Measurements from ENCODE around the gene B3GNT5.

Gene B3GNT5

GRCh38 chr3:183230826-183231225, 22.2 kb upstream of the B3GNT5 start:
- no peak for DNase-seq

GRCh38 chr3:183233966-183234365, 19.1 kb upstream of the B3GNT5 start:
- DNase-seq: no peak

GRCh38 chr3:183239046-183239445, 14.0 kb upstream of the B3GNT5 start:
- DNase-seq: no peak

- DNase-seq: no peak
These were observed 10.6 kb upstream of the B3GNT5 start for GRCh38 chr3:183242431-183242830.

- no peak for DNase-seq
These were observed 8.8 kb upstream of the B3GNT5 start for GRCh38 chr3:183244219-183244618.

GRCh38 chr3:183244981-183245476, 8.0 kb upstream of the B3GNT5 start:
- DNase-seq: no peak

- no peak for DNase-seq
These were observed 6.0 kb upstream of the B3GNT5 start for GRCh38 chr3:183247011-183247589.

- DNase-seq: no peak
These were observed 3.9 kb upstream of the B3GNT5 start for GRCh38 chr3:183249006-183249718.

- DNase-seq: no peak
These were observed 803 bp upstream of the B3GNT5 start for GRCh38 chr3:183252118-183252782.

- no peak for DNase-seq
These were observed 754 bp downstream of the B3GNT5 start for GRCh38 chr3:183253528-183254486.

GRCh38 chr3:183254487-183255347, 1.7 kb downstream of the B3GNT5 start:
- no peak for DNase-seq

GRCh38 chr3:183255348-183255730, 2.3 kb downstream of the B3GNT5 start:
- DNase-seq: no peak

GRCh38 chr3:183259087-183259486, 6.0 kb downstream of the B3GNT5 start:
- no peak for DNase-seq

- no peak for DNase-seq
These were observed 6.6 kb downstream of the B3GNT5 start for GRCh38 chr3:183259621-183260020.

- DNase-seq: no peak
These were observed 7.3 kb downstream of the B3GNT5 start for GRCh38 chr3:183260167-183260904.

- DNase-seq: no peak
These were observed 8.2 kb downstream of the B3GNT5 start for GRCh38 chr3:183261151-183261724.

GRCh38 chr3:183262875-183263378, 9.9 kb downstream of the B3GNT5 start:
- DNase-seq: no peak

GRCh38 chr3:183264268-183264667, 11.2 kb downstream of the B3GNT5 start:
- DNase-seq: no peak

GRCh38 chr3:183265157-183265642, 12.1 kb downstream of the B3GNT5 start:
- no peak for DNase-seq

GRCh38 chr3:183265834-183266417, 12.9 kb downstream of the B3GNT5 start:
- DNase-seq: no peak
